Mesenchymal stem cell (in vitro differentiated cells and primary cell): ENCODE results near the gene GAB2.
A peak's percentile ranks its signal among the peaks of the same experiment; 100 is the strongest.

Experiments used
- DNase-seq: peaks from one replicate; pipeline ENCODE4 v3.0.0-alpha.2; 2013
- H2AFZ ChIP-seq: one replicate; pipeline ENCODE4 v1.6.1; 2013; ENCODE audit warnings: low read depth, mild to moderate bottlenecking, control low read depth, inconsistent platforms, low read length, moderate library complexity
- H2AK5ac ChIP-seq: 2 replicates; pipeline ENCODE4 v1.6.1; 2013; ENCODE audit warnings: low read length, moderate library complexity, mild to moderate bottlenecking, inconsistent platforms; ENCODE audit not compliant: severe bottlenecking
- H2BK120ac ChIP-seq: one replicate; pipeline ENCODE4 v1.6.1; 2013; ENCODE audit warnings: low read depth, mild to moderate bottlenecking, inconsistent platforms, low read length, moderate library complexity
- H2BK12ac ChIP-seq, 2 experiments: one replicate each; pipeline ENCODE4 v1.6.1; 2013; ENCODE audit warnings: inconsistent platforms in 2 of 2, low read length in 2 of 2, mild to moderate bottlenecking in 2 of 2, moderate library complexity in 2 of 2, control low read depth in 1 of 2
- H2BK15ac ChIP-seq: one replicate; pipeline ENCODE4 v1.6.1; 2013; ENCODE audit warnings: mild to moderate bottlenecking, low read depth, inconsistent platforms; ENCODE audit not compliant: poor library complexity, severe bottlenecking
- H2BK5ac ChIP-seq: 2 replicates; pipeline ENCODE4 v1.6.1; 2013; ENCODE audit warnings: low read depth, mild to moderate bottlenecking, low read length, control low read depth, inconsistent platforms; ENCODE audit not compliant: poor library complexity, severe bottlenecking
- H3K14ac ChIP-seq, 2 experiments: one replicate each; pipeline ENCODE4 v1.6.1; 2013; ENCODE audit warnings: inconsistent platforms in 2 of 2, low read length in 2 of 2, control low read depth in 1 of 2, mild to moderate bottlenecking in 1 of 2, moderate library complexity in 1 of 2
- H3K18ac ChIP-seq, 2 experiments: one replicate each; pipeline ENCODE4 v1.6.1; 2013; ENCODE audit warnings: inconsistent platforms in 2 of 2, low read length in 2 of 2, control low read depth in 1 of 2, low read depth in 1 of 2, mild to moderate bottlenecking in 1 of 2
- H3K23ac ChIP-seq, 2 experiments: one replicate each; pipeline ENCODE4 v1.6.1; 2013; ENCODE audit warnings: inconsistent platforms in 2 of 2, low read length in 2 of 2, mild to moderate bottlenecking in 2 of 2, moderate library complexity in 2 of 2, control low read depth in 1 of 2
- H3K27ac ChIP-seq: 2 replicates; pipeline ENCODE4 v1.5.1; 2013; ENCODE audit warnings: mild to moderate bottlenecking, moderate library complexity, low read length, control low read depth, inconsistent platforms; ENCODE audit not compliant: poor library complexity, severe bottlenecking
- H3K27me3 ChIP-seq, 2 experiments: 2 replicates each; pipeline versions ENCODE4 v1.6.1 to v1.7.0; 2013; ENCODE audit warnings: low read length in 2 of 2, mild to moderate bottlenecking in 2 of 2, moderate library complexity in 2 of 2, control low read depth in 1 of 2, inconsistent platforms in 1 of 2; ENCODE audit not compliant: control insufficient read depth in 1 of 2, insufficient read depth in 1 of 2
- H3K36me3 ChIP-seq, 2 experiments: 2 replicates each; pipeline versions ENCODE4 v1.6.1 to v1.7.0; 2013; ENCODE audit warnings: low read length in 2 of 2, control low read depth in 1 of 2, inconsistent platforms in 1 of 2, low read depth in 1 of 2, mild to moderate bottlenecking in 1 of 2; ENCODE audit not compliant: insufficient read depth in 2 of 2, control insufficient read depth in 1 of 2
- H3K4ac ChIP-seq, 2 experiments: one replicate each; pipeline ENCODE4 v1.6.1; 2013; ENCODE audit warnings: inconsistent platforms in 2 of 2, low read length in 2 of 2, mild to moderate bottlenecking in 2 of 2, moderate library complexity in 2 of 2, control low read depth in 1 of 2, low read depth in 1 of 2
- H3K4me1 ChIP-seq: 2 replicates; pipeline ENCODE4 v1.6.1; 2013; ENCODE audit warnings: low read depth, low read length, control low read depth; ENCODE audit not compliant: control insufficient read depth, insufficient read depth
- H3K4me2 ChIP-seq: 2 replicates; pipeline ENCODE4 v1.6.1; 2013; ENCODE audit warnings: low read length, mild to moderate bottlenecking, inconsistent platforms; ENCODE audit not compliant: poor library complexity, severe bottlenecking
- H3K4me3 ChIP-seq, 2 experiments: 2 replicates each; pipeline versions ENCODE4 v1.5.1 to v1.7.0; 2013; ENCODE audit warnings: low read length in 2 of 2, mild to moderate bottlenecking in 2 of 2, control low read depth in 1 of 2, low read depth in 1 of 2; ENCODE audit not compliant: insufficient read depth in 1 of 2
- H3K79me1 ChIP-seq: replicated peaks from 2 replicates; pipeline ENCODE4 v1.6.1; 2013; ENCODE audit warnings: mild to moderate bottlenecking, control low read depth, low read length, inconsistent platforms; ENCODE audit not compliant: poor library complexity, severe bottlenecking
- H3K9ac ChIP-seq: 2 replicates; pipeline ENCODE4 v1.7.0; 2013; ENCODE audit warnings: mild to moderate bottlenecking, low read length, moderate library complexity
- H3K9me3 ChIP-seq: 2 replicates; pipeline ENCODE4 v1.7.0; 2013; ENCODE audit warnings: mild to moderate bottlenecking, low read length; ENCODE audit not compliant: control insufficient read depth
- H4K8ac ChIP-seq: one replicate; pipeline ENCODE4 v1.6.1; 2013; ENCODE audit warnings: inconsistent platforms, mild to moderate bottlenecking, low read length, moderate library complexity
- H4K91ac ChIP-seq: one replicate; pipeline ENCODE4 v1.6.1; 2013; ENCODE audit warnings: mild to moderate bottlenecking, low read length, inconsistent platforms
- WGBS: methylation state at CpG from one replicate; pipeline ENCODE4 v1.1.7; 2013; ENCODE audit warnings: mixed read lengths; 5-methylcytosine and 5-hydroxymethylcytosine counted together

Gene GAB2

DNA sequence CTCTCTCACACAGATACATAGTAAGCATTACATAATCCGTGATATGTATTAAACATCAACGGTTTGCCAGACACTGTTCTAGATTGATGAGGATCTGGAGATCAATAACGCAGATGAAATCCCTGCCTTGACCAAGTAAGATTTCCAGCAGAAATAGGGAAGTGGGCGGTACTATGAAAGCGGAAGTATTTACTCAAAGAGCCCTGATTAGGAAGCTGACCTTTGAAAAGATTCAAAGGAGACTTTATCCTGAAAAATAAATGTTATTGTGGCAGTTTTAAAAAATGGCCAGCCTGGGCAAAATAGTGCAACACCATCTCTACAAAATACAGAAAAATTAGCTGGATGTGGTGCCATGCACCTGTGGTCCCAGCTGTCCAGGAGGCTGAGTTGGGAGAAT, 26.8 kb downstream of the GAB2 start:
- Histone ChIP-seq H2AK5ac (no peak overlapping the region), H3K23ac (no peak overlapping the region), H3K18ac (no peak overlapping the region), H3K4ac (no peak overlapping the region), H3K9ac (no peak overlapping the region), H2BK15ac (no peak overlapping the region), H3K4me2 (no peak overlapping the region), H2BK12ac (no peak overlapping the region), H3K79me1 (peaks cover 29% of the 10 kb centered on the region), H4K8ac (no peak overlapping the region), H2BK5ac (no peak overlapping the region), H3K14ac (no peak overlapping the region), H4K91ac (no peak overlapping the region), H3K36me3 (no peaks in the 10 kb centered on the region), H3K27me3 (no peaks in the 10 kb centered on the region), H2AFZ (no peak overlapping the region), H3K27ac (no peak overlapping the region), H3K9me3 (peaks cover 6% of the 10 kb centered on the region), H3K4me3 (no peak overlapping the region), H3K4me1 (no peaks in the 10 kb centered on the region), H2BK120ac (no peak overlapping the region)
- no peak for DNase-seq
- 95% methylated on average over 5 of the region's 5 CpGs for WGBS

- Histone ChIP-seq H3K18ac (no peak overlapping the region), H2BK15ac (no peak overlapping the region), H2AFZ (no peak overlapping the region), H3K4me1 (no peaks in the 10 kb centered on the region), H3K4me2 (no peak overlapping the region), H3K79me1 (peaks cover 26% of the 10 kb centered on the region), H3K27ac (no peak overlapping the region), H3K14ac (no peak overlapping the region), H3K9me3 (peaks cover 29% of the 10 kb centered on the region), H4K91ac (no peak overlapping the region), H3K4me3 (no peak overlapping the region), H4K8ac (no peak overlapping the region), H2BK120ac (no peak overlapping the region), H3K9ac (no peak overlapping the region), H3K36me3 (peaks cover 0 to 3% of the 10 kb centered on the region in 2 experiments), H2BK12ac (no peak overlapping the region), H2AK5ac (no peak overlapping the region), H3K27me3 (no peaks in the 10 kb centered on the region), H3K4ac (no peak overlapping the region), H2BK5ac (no peak overlapping the region), H3K23ac (no peak overlapping the region)
- DNase-seq = peak; percentile 68
- 9% methylated on average over 1 of the region's 3 CpGs for WGBS
Observed at GRCh38 chr11:78386215-78386941, 31.2 kb downstream of the GAB2 start.

DNA sequence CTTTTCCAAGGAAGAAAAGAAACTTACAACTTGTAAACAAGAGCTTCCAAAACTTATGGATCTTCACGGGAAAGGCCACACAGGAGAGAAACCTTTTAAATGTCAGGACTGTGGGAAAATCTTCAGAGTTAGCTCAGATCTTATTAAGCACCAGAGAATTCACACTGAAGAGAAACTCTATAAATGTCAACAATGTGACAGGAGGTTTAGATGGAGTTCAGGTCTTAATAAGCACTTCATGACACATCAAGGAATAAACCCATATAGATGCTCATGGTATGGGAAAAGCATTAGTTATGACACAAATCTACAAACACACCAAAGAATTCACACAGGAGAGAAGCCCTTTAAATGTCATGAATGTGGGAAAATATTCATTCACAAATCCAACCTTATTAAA, 32.4 kb downstream of the GAB2 start:
- Histone ChIP-seq H3K9ac (no peak overlapping the region), H3K4me1 (no peaks in the 10 kb centered on the region), H3K23ac (no peak overlapping the region), H3K27me3 (no peaks in the 10 kb centered on the region), H2BK15ac (no peak overlapping the region), H3K4me3 (no peak overlapping the region), H2AK5ac (no peak overlapping the region), H4K91ac (no peak overlapping the region), H3K79me1 (peaks cover 22% of the 10 kb centered on the region), H3K4me2 (no peak overlapping the region), H2AFZ (no peak overlapping the region), H4K8ac (no peak overlapping the region), H2BK120ac (no peak overlapping the region), H3K4ac (no peak overlapping the region), H3K9me3 (peaks cover 29% of the 10 kb centered on the region), H3K18ac (no peak overlapping the region), H3K27ac (no peak overlapping the region), H3K36me3 (peaks cover 0 to 3% of the 10 kb centered on the region in 2 experiments), H2BK5ac (no peak overlapping the region), H3K14ac (no peak overlapping the region), H2BK12ac (no peak overlapping the region)
- DNase-seq = no peak
- 80% methylated on average over 1 of the region's 1 CpG for WGBS

- no peaks in the 10 kb centered on the region for H3K27me3 ChIP-seq
- no peak overlapping the region for H2BK120ac ChIP-seq
- H2BK12ac ChIP-seq = no peak overlapping the region
- no peak overlapping the region for H2AK5ac ChIP-seq
- H3K4me1 ChIP-seq = no peaks in the 10 kb centered on the region
- no peak overlapping the region for H2BK15ac ChIP-seq
- H4K8ac ChIP-seq = no peak overlapping the region
- peaks cover 29% of the 10 kb centered on the region for H3K9me3 ChIP-seq
- no peak overlapping the region for H4K91ac ChIP-seq
- peaks cover 22% of the 10 kb centered on the region for H3K79me1 ChIP-seq
- no peak overlapping the region for H2BK5ac ChIP-seq
- DNase-seq = no peak
- H3K23ac ChIP-seq = no peak overlapping the region
- H3K14ac ChIP-seq = no peak overlapping the region
- H2AFZ ChIP-seq = no peak overlapping the region
- H3K4ac ChIP-seq = no peak overlapping the region
- H3K4me2 ChIP-seq = no peak overlapping the region
- 90% methylated on average over 4 of the region's 4 CpGs for WGBS
- H3K9ac ChIP-seq = no peak overlapping the region
- H3K4me3 ChIP-seq = no peak overlapping the region
- H3K27ac ChIP-seq = no peak overlapping the region
- no peak overlapping the region for H3K18ac ChIP-seq
- H3K36me3 ChIP-seq = peaks cover 0 to 3% of the 10 kb centered on the region in 2 experiments
Observed at GRCh38 chr11:78384231-78384630, 33.4 kb downstream of the GAB2 start.
